Measurements from ENCODE around the gene PEDS1.
A peak's percentile ranks its signal among the peaks of the same experiment; 100 is the strongest.

PEDS1 gene

DNA sequence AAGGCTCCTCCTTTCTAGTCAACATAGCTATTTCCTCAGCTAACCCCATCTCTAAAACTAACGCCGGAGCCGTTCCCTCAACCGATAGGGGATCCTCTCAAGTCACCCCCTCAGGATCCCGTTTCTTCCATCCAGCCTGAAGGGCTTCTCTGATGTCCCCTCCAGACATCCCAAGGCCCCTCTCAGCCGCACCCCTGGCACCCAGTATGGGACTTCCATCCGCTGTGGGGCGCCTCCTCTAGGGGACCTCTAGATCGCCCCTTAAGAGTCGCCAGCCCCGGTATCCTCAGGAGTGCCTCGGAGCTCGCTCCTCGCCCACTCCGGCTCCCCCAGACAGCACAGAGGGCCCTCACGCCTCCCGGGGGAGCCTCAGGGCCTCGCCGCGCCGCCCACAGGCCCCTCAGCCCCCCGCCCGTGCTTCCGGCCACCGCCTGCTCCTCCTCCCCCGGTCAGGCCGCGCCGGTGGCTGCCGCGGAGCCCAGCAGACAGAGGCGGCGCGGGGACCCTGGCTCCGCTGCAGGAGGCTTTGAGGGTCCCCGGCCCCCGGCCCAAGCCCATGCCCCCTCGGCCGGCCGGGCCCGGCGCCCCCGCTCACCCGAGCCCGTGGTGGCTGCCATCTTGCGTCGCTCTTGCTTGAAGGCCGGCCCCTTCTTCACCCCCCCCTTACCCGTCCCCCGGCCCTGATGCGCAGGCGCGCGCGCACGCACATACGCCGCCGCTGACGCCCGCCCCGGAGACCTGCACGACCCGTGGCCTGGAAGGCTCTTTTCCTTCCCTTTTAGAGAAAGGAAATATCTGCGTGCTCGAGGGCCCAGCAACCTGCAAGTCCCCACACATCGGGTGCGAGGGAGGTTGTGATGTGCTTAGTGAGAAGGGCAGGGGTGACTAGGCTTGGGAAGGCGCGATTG lies 40.8 kb downstream of the PEDS1 start, which contains the start of gene UBE2V1:
TSS of gene UBE2V1 (minus strand) at position 639 of the 908 bp plus-strand sequence. CDS start at position 617, 22 bp downstream.
- TF ChIP-seq, protein P1, sequence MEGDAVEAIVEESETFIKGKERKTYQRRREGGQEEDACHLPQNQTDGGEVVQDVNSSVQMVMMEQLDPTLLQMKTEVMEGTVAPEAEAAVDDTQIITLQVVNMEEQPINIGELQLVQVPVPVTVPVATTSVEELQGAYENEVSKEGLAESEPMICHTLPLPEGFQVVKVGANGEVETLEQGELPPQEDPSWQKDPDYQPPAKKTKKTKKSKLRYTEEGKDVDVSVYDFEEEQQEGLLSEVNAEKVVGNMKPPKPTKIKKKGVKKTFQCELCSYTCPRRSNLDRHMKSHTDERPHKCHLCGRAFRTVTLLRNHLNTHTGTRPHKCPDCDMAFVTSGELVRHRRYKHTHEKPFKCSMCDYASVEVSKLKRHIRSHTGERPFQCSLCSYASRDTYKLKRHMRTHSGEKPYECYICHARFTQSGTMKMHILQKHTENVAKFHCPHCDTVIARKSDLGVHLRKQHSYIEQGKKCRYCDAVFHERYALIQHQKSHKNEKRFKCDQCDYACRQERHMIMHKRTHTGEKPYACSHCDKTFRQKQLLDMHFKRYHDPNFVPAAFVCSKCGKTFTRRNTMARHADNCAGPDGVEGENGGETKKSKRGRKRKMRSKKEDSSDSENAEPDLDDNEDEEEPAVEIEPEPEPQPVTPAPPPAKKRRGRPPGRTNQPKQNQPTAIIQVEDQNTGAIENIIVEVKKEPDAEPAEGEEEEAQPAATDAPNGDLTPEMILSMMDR (IDR thresholded peaks at IDR 0.05): peak; percentile 46

DNA sequence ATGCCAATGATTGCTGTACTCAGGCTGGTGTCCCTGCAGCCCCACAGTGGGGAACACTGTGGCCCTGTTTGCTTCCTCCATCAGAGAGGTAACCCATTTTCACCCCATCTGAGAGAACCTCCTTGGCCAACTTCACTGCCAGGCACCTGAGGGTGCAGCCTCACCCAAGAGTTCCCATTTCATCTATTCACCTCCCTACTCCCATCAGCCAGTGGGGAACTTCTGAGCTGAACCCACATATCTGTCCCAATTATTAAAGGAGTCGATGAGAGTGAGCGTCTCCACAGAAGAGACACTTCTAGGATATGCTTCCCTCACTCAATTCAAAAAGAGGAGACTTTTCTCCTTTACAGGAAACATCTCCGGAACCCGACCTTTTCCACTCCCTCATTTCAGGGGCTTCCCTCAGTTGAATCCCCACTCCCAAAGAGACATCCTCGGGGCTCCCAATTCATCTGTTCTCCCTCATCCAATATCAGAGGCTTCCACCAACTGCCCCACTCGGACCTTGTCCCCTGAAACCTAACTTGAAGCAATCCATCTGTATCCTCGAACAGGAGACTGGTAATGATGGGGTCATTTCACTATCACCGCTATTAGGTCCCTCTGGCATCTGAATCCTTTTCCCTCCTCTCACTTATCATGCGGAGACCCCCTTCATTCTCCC lies 41.6 kb downstream of the PEDS1 start:
- no peaks in the 10 kb centered on the region for H3K27me3 ChIP-seq
- H3K27ac ChIP-seq: peak overlapping the region; percentile 89
- no peaks in the 10 kb centered on the region for H3K9me3 ChIP-seq
- H3K4me1 ChIP-seq (ENCODE audit: control insufficient read depth in 1 of 2, insufficient read depth in 1 of 2, low read depth in 1 of 2, low read length in 1 of 2): peaks cover 58 to 61% of the 10 kb centered on the region in 2 experiments
- H3K4me3 ChIP-seq (ENCODE audit: low read depth in 1 of 2, low read length in 1 of 2): peak overlapping the region; percentile 84 to 87
- peaks cover 5% of the 10 kb centered on the region for H3K36me3 ChIP-seq
- TF ChIP-seq, protein P1 (IDR thresholded peaks at IDR 0.05): no peak

More for the DNA sequence above, 40.8 kb downstream of the PEDS1 start, which contains the start of gene UBE2V1:
- Histone ChIP-seq H3K27ac (peak within 1 kb of the TSS; percentile 89), H3K4me1 (ENCODE audit: control insufficient read depth in 1 of 2, insufficient read depth in 1 of 2, low read depth in 1 of 2, low read length in 1 of 2) (peaks cover 58 to 61% of the 10 kb centered on the region in 2 experiments), H3K36me3 (peaks cover 5% of the 10 kb centered on the region), H3K9me3 (no peaks in the 10 kb centered on the region), H3K4me3 (ENCODE audit: low read depth in 1 of 2, low read length in 1 of 2) (peak within 1 kb of the TSS; percentile 84 to 87), H3K27me3 (no peaks in the 10 kb centered on the region)

DNA sequence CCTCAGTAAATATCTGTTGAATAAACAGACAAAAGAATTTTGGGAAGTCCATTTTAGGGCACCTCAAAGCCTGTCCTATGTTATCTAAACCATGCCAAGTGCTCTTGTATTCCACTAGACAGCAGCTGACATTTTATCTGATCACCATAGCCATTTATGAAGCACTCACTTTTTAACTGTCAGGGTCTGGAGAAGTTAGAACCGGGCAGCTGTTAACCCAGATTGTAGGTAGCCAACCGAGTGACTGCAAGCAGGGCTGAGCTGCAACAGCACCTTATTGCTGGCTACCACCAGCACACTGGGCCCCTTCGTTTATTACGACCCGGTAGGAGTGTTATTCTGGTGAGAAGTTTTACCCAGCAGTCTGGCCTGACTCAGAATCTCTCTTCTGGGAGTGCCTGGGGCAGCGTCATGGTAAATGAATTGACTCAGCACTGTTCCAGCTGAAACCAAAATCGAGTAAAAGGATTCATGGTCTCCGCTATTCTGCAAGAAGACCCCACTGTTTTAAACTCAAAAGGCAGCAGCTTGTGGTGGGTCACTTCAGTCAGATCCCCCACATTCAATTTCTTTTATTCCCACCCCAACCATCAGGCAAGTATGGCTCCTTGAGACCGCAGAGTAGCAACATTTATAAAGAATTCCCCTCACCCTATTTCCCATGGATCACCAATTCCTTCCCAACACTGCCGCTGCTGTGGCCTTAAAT lies 42.2 kb downstream of the PEDS1 start:
- TF ChIP-seq, protein P1 (IDR thresholded peaks at IDR 0.05): no peak
- Histone ChIP-seq H3K4me3 (ENCODE audit: low read depth in 1 of 2, low read length in 1 of 2) (no peak overlapping the region), H3K27ac (peak overlapping the region; percentile 55), H3K27me3 (no peaks in the 10 kb centered on the region), H3K4me1 (ENCODE audit: control insufficient read depth in 1 of 2, insufficient read depth in 1 of 2, low read depth in 1 of 2, low read length in 1 of 2) (peaks cover 55 to 59% of the 10 kb centered on the region in 2 experiments), H3K9me3 (no peaks in the 10 kb centered on the region), H3K36me3 (peaks cover 5% of the 10 kb centered on the region)

DNA sequence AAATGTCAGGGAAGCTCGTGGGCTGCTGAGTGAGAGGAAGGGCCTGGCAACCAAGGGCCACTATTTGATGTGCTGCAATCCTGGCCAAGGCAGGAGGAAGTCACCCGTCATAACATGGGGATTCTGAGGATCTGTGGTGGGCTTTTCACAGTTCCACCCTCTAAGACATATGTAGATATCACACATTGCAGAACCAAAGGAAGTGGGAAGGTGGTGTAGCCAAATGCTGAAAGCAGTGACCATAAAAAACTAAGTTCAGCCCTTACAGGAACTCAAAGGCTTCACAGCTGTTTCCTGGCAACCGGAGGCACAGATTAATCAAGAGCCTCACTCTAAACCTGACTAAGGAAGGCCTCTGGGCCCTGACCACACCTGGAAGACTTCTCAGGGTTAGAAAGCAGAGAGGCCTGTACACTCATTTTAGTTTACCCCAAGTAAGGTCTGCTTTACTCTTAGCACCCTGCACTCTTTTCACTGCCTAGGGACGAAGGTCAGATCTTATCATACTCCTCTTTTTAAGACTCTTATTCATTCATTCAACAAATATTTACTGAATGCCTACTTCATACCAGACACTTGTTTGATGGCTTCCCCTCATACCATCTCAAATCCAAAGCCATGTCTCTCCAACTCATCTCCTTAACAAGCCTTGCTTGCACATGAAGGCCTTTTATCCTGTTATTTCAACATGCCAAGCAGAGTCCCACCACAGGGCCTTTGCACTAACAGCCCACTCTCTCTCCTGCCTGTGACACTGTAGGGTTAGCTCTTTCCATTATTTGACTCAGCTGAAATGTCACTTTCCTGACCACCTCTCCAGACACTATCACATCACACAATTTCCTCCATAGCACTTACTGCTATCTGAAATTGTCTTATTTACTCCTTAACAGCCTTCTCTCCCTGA lies 43.1 kb downstream of the PEDS1 start:
- Histone ChIP-seq H3K36me3 (peaks cover 5% of the 10 kb centered on the region), H3K27ac (peak overlapping the region; percentile 55), H3K27me3 (no peaks in the 10 kb centered on the region), H3K4me3 (ENCODE audit: low read depth in 1 of 2, low read length in 1 of 2) (no peak overlapping the region), H3K4me1 (ENCODE audit: control insufficient read depth in 1 of 2, insufficient read depth in 1 of 2, low read depth in 1 of 2, low read length in 1 of 2) (peaks cover 48 to 50% of the 10 kb centered on the region in 2 experiments), H3K9me3 (no peaks in the 10 kb centered on the region)
- TF ChIP-seq, protein P1 (IDR thresholded peaks at IDR 0.05): no peak
